GM12878 (cell line): ENCODE data around the gene NR3C1.

Source experiments
- BRCA1 ChIP-seq: IDR thresholded peaks from 2 replicates; pipeline ENCODE4 v1.6.1; 2011; ENCODE audit warnings: low read depth, low read length, improper control_type of control experiment
- CTCF ChIP-seq, 3 experiments: IDR thresholded peaks in 2 of 3; conservative IDR thresholded peaks in 1 of 3; 2 replicates each; pipeline ENCODE4 v1.5.1; 2011; ENCODE audit warnings: low read depth in 3 of 3, low read length in 3 of 3, mild to moderate bottlenecking in 3 of 3, control low read depth in 2 of 3, moderate library complexity in 2 of 3, inconsistent platforms in 1 of 3, mixed read lengths in 1 of 3; ENCODE audit not compliant: control insufficient read depth in 2 of 3, insufficient read depth in 1 of 3; ENCODE audit errors: extremely low read depth in 1 of 3
- EZH2 ChIP-seq: IDR thresholded peaks from 2 replicates; pipeline ENCODE4 v1.6.1; 2012; ENCODE audit warnings: low read depth, mild to moderate bottlenecking, control low read depth, inconsistent platforms, low read length, borderline replicate concordance; ENCODE audit not compliant: control insufficient read depth
- GABPA ChIP-seq: IDR thresholded peaks from 2 replicates; pipeline ENCODE4 v1.6.1; 2014; ENCODE audit warnings: antibody characterized with exemption, low read depth, mild to moderate bottlenecking, inconsistent platforms
- RUNX3 ChIP-seq: IDR thresholded peaks from 2 replicates; pipeline ENCODE4 v1.6.1; 2012; ENCODE audit warnings: low read length, inconsistent platforms
- SIX5 ChIP-seq: IDR thresholded peaks from 2 replicates; pipeline ENCODE4 v1.6.1; 2011; ENCODE audit warnings: mild to moderate bottlenecking, low read depth, low read length, moderate library complexity; ENCODE audit not compliant: severe bottlenecking
- USF2 ChIP-seq: IDR thresholded peaks from 2 replicates; pipeline ENCODE4 v1.6.1; 2011; ENCODE audit warnings: low read depth, low read length, improper control_type of control experiment, borderline replicate concordance

GRCh38 chr5:143446535-143447226, 43.2 kb upstream of the NR3C1 start:
- TF ChIP-seq BRCA1: no peak
- no peak for TF ChIP-seq EZH2
- no peak for TF ChIP-seq CTCF (IDR thresholded peaks at IDR 0.05 in 2 of 3, conservative IDR thresholded peaks at IDR 0.05 in 1 of 3; ENCODE audit: control insufficient read depth in 2 of 3, extremely low read depth in 1 of 3, insufficient read depth in 1 of 3, low read depth in 3 of 3, low read length in 3 of 3)
- 0 out of 2 replicates have a peak, but pooled peaks have one; percentile 23 for TF ChIP-seq GABPA
- TF ChIP-seq RUNX3: peak; percentile 57; the same call in 1 of the 2 replicates
- TF ChIP-seq SIX5: no peak
- TF ChIP-seq USF2: no peak
